GM12878 (cell line): ENCODE data around the gene GNA14. TPM values are rescaled to one million over a fixed set of nuclear protein-coding genes. Genes with fewer than 3 reads are reported as not detected.

Source experiments
- ATAC-seq: fragments of 200-7000 bp; cut with Tn5 transposase; 3 replicates; pipeline ENCODE4 v1.9.1; 2020; ENCODE audit warnings: mild to moderate bottlenecking, moderate library complexity
- BruUV-seq: library from RNA; stranded (reverse); fragments of 400-500 nt; replicated peaks from 2 replicates; lab custom pipeline; 2021; lab: Mats Ljungman, UMichigan
- CTCF ChIA-PET: fragments of 300-600 bp; sonication (Branson Sonifier 250); formaldehyde crosslinking; extraction: SDS; loops from one replicate; lab custom pipeline; 2021; ENCODE audit warnings: inconsistent platforms; lab: Yijun Ruan, JAX
- POLR2A ChIA-PET: fragments of 350-600 bp; formaldehyde crosslinking; extraction: SDS; loops from one replicate; lab custom pipeline; 2021; ENCODE audit warnings: inconsistent platforms; lab: Charles Lee
- RAD21 ChIA-PET: fragments of 300-600 bp; sonication (Branson Sonifier 250); formaldehyde crosslinking; loops from one replicate; lab custom pipeline; 2023; ENCODE audit warnings: antibody characterized with exemption; ENCODE audit not compliant: unreplicated experiment; lab: Charles Lee
- SMC1A ChIA-PET: fragments of 300-600 bp; sonication (Branson Sonifier 250); formaldehyde crosslinking; loops from one replicate; lab custom pipeline; 2023; ENCODE audit not compliant: unreplicated experiment, uncharacterized antibody; lab: Charles Lee
- DNase-seq: peaks from one replicate; pipeline ENCODE4 v3.0.0-alpha.2; 2011; ENCODE audit warnings: low read depth, low spot score
- FAIRE-seq: peaks from 3 replicates; lab custom pipeline; 2011; peaks lifted over from hg19 to GRCh38; lab: Jason Lieb, UNC
- H2AFZ ChIP-seq: 2 replicates; pipeline ENCODE4 v1.6.0; 2011; ENCODE audit warnings: low read depth, low read length, control low read depth; ENCODE audit not compliant: control insufficient read depth
- H3K27ac ChIP-seq: 2 replicates; pipeline ENCODE4 v1.5.1; 2011; ENCODE audit warnings: control low read depth; ENCODE audit not compliant: control insufficient read depth, insufficient read depth
- H3K27me3 ChIP-seq, 2 experiments: replicated peaks in 1 of 2; 2 replicates each; pipeline versions ENCODE4 v1.6.0 to v1.6.1; 2011; ENCODE audit warnings: low read length in 1 of 2; ENCODE audit not compliant: control insufficient read depth in 2 of 2, insufficient read depth in 2 of 2
- H3K36me3 ChIP-seq, 2 experiments: 2 replicates each; pipeline ENCODE4 v1.5.1; 2011; ENCODE audit warnings: low read length in 1 of 2; ENCODE audit not compliant: control insufficient read depth in 2 of 2, insufficient read depth in 2 of 2
- H3K4me1 ChIP-seq: 2 replicates; pipeline ENCODE4 v1.6.1; 2011; ENCODE audit warnings: mild to moderate bottlenecking, low read length, moderate library complexity, mixed read lengths; ENCODE audit not compliant: control insufficient read depth, insufficient read depth
- H3K4me2 ChIP-seq: 2 replicates; pipeline ENCODE4 v1.6.0; 2011; ENCODE audit warnings: control low read depth; ENCODE audit not compliant: control insufficient read depth, insufficient read depth
- H3K4me3 ChIP-seq: fragments of 200-600 bp; sonication (generic); 2 replicates; pipeline ENCODE4 v1.5.1; 2016
- H3K79me2 ChIP-seq: 2 replicates; pipeline ENCODE4 v1.6.0; 2011; ENCODE audit warnings: low read length; ENCODE audit not compliant: control insufficient read depth, insufficient read depth
- H3K9ac ChIP-seq: 2 replicates; pipeline ENCODE4 v1.8.0; 2011; ENCODE audit warnings: low read length, control low read depth, mixed read lengths; ENCODE audit not compliant: control insufficient read depth, insufficient read depth
- H3K9me3 ChIP-seq: replicated peaks from 3 replicates; pipeline ENCODE4 v1.5.1; 2011; ENCODE audit warnings: mild to moderate bottlenecking, low read length; ENCODE audit not compliant: control insufficient read depth, insufficient read depth
- H4K20me1 ChIP-seq: 2 replicates; pipeline ENCODE4 v1.6.0; 2011; ENCODE audit not compliant: control insufficient read depth, insufficient read depth
- EP300 ChIP-seq, 2 experiments: fragments of 150-350 bp in 1 of 2; IDR thresholded peaks; 2 replicates each; pipeline ENCODE4 v1.6.1; 2011 to 2012; ENCODE audit warnings: low read depth in 2 of 2, low read length in 2 of 2, borderline replicate concordance in 1 of 2, improper control_type of control experiment in 1 of 2, inconsistent platforms in 1 of 2; ENCODE audit not compliant: control insufficient read depth in 1 of 2
- FOXK2 ChIP-seq: fragments of 450-650 bp; IDR thresholded peaks from 2 replicates; pipeline ENCODE4 v1.6.1; 2017; ENCODE audit warnings: mild to moderate bottlenecking, moderate library complexity
- IKZF1 ChIP-seq: fragments of 450-650 bp; conservative IDR thresholded peaks from 2 replicates; pipeline ENCODE4 v1.6.1; 2017; ENCODE audit warnings: antibody characterized with exemption, mild to moderate bottlenecking
- MTA3 ChIP-seq: IDR thresholded peaks from 2 replicates; pipeline ENCODE4 v1.6.1; 2012; ENCODE audit warnings: low read length, inconsistent platforms, borderline replicate concordance
- PAX8 ChIP-seq: fragments of 450-650 bp; IDR thresholded peaks from 2 replicates; pipeline ENCODE4 v1.6.1; 2017; ENCODE audit warnings: mild to moderate bottlenecking, moderate library complexity
- RFX5 ChIP-seq: IDR thresholded peaks from 2 replicates; pipeline ENCODE4 v1.6.1; 2011; ENCODE audit warnings: low read depth, low read length, improper control_type of control experiment
- WGBS: methylation state at CpG from one replicate; pipeline ENCODE4 v1.1.6; 2016; ENCODE audit warnings: low lambda C conversion rate; ENCODE audit not compliant: insufficient replicate concordance, insufficient coverage; ENCODE audit errors: missing lambda C conversion rate; 5-methylcytosine and 5-hydroxymethylcytosine counted together
- in situ Hi-C: fragments of 300-500 bp; cut with MboI; formaldehyde crosslinking; loops from 9 replicates; pipeline ENCODE4 v1.14.3; 2018; ENCODE audit warnings: mixed read lengths
- intact Hi-C: fragments of 100-400 bp; cut with micrococcal nuclease; formaldehyde crosslinking; loops from one replicate; pipeline ENCODE4 v1.14.2; 2022; ENCODE audit not compliant: unreplicated experiment
- polyA plus RNA-seq, 11 experiments: library from polyadenylated mRNA; depleted of rRNA in 4 of 11; unstranded in 6 of 11; stranded (reverse) in 5 of 11; fragments of >200 nt; fragmentation: Nextera tagmentation in 4 of 11; fragmentation: Illumina TruSeq in 1 of 11; extraction: Ambion mirVana in 4 of 11; extraction: Trizol in 1 of 11; gene quantifications; 1 replicate in 1 of 11; 2 replicates in 10 of 11; pipeline versions ENCODE4 v1.2.1 to v1.2.3, GENCODE V29; 2011 to 2016; ENCODE audit warnings: inconsistent platforms in 2 of 11, missing spikeins in 2 of 11, low read depth in 1 of 11
- total RNA-seq, 4 experiments: library from RNA; depleted of rRNA in 3 of 4; stranded (reverse); fragments of >200 nt in 3 of 4; fragmentation: Illumina TruSeq in 1 of 4; extraction: Trizol in 1 of 4; gene quantifications; 2 replicates each; pipeline versions ENCODE4 v1.2.1 to v1.2.3, GENCODE V29; 2013 to 2021
- TF ChIP-seq, protein P1 (sequence below): fragments of 450-650 bp; IDR thresholded peaks from 2 replicates; pipeline ENCODE4 v1.6.1; 2016; ENCODE audit warnings: mild to moderate bottlenecking, moderate library complexity, borderline replicate concordance

Gene GNA14
- total and polyA plus RNA-seq, 10 of the 15 experiments (the other 5 are each of a cell fraction or from before 2014, with no cell fraction given): 0.17 TPM; not detected in 9

DNA sequence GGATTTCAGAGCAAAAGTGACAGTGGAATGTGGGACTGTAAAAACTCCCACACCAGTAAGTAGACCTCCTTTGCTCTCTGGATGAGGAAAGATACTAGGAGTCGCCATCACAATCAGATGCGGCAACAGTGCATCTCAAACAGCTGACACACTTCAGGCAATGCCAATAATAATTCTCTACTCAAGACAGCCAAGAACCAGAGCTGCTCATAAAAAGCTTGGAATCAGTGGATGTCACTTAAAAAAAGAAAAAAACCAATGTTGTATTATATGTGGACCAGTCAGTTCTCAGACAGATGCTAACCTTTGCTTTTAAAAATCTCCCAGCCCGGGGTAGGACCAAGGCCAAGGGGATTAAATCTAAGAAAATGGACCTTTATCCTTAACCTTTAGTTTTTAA is 185.0 kb downstream of the GNA14 start:
- FAIRE-seq (no peak), ATAC-seq (no peak), DNase-seq (no peak)
- ChIA-PET POLR2A (no interaction called here), CTCF (interaction anchor here (1.3 to 1.7 kb wide), 2 partner anchors 9 to 30 kb away, joined by 4 read pairs; no protein-coding TSS in a partner anchor), SMC1A (no interaction called here), RAD21 (no interaction called here)
- Histone ChIP-seq H3K36me3 (no peaks in the 10 kb centered on the region), H3K9me3 (no peaks in the 10 kb centered on the region), H3K27ac (no peak overlapping the region), H4K20me1 (no peaks in the 10 kb centered on the region), H3K4me2 (no peak overlapping the region), H3K9ac (no peak overlapping the region), H3K4me3 (no peak overlapping the region), H3K27me3 (no peaks in the 10 kb centered on the region; a peak in 1 of 4 replicates), H2AFZ (no peak overlapping the region), H3K4me1 (no peaks in the 10 kb centered on the region), H3K79me2 (no peaks in the 10 kb centered on the region)
- BruUV-seq: no TSS peak
- WGBS: 43% methylated on average over 3 of the region's 3 CpGs
- intact Hi-C loops (no loop called here), in situ Hi-C loops (no loop called here)
- TF ChIP-seq RFX5: no peak
- TF ChIP-seq, protein P1, sequence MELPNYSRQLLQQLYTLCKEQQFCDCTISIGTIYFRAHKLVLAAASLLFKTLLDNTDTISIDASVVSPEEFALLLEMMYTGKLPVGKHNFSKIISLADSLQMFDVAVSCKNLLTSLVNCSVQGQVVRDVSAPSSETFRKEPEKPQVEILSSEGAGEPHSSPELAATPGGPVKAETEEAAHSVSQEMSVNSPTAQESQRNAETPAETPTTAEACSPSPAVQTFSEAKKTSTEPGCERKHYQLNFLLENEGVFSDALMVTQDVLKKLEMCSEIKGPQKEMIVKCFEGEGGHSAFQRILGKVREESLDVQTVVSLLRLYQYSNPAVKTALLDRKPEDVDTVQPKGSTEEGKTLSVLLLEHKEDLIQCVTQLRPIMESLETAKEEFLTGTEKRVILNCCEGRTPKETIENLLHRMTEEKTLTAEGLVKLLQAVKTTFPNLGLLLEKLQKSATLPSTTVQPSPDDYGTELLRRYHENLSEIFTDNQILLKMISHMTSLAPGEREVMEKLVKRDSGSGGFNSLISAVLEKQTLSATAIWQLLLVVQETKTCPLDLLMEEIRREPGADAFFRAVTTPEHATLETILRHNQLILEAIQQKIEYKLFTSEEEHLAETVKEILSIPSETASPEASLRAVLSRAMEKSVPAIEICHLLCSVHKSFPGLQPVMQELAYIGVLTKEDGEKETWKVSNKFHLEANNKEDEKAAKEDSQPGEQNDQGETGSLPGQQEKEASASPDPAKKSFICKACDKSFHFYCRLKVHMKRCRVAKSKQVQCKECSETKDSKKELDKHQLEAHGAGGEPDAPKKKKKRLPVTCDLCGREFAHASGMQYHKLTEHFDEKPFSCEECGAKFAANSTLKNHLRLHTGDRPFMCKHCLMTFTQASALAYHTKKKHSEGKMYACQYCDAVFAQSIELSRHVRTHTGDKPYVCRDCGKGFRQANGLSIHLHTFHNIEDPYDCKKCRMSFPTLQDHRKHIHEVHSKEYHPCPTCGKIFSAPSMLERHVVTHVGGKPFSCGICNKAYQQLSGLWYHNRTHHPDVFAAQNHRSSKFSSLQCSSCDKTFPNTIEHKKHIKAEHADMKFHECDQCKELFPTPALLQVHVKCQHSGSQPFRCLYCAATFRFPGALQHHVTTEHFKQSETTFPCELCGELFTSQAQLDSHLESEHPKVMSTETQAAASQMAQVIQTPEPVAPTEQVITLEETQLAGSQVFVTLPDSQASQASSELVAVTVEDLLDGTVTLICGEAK: no peak

DNA sequence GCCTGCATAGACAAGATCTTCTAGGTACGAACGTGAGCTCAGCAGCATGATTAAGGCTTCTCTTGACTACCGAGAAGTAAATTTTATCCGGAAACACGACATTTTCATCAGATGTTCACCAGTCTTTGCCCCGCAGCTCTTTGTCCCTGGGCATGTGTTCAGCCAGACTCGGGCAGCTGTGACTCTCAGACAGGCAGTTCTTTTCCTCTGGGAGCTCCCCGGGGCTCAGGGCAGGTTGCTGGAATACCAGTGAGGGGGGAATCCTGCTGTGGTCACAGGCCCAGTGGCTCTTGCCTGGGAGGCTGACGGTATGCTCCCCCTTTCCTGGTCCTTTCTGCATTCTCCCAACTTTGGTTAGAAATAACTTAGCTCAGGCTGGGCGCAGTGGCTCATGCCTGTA is 186.1 kb downstream of the GNA14 start:
- 23% methylated on average over 10 of the region's 10 CpGs for WGBS
- ChIA-PET CTCF (interaction anchor here (1.2 kb wide), 1 partner anchor 290 kb away, joined by 3 read pairs; no protein-coding TSS in a partner anchor), RAD21 (no interaction called here), POLR2A (no interaction called here), SMC1A (interaction anchor here (1.1 kb wide), 1 partner anchor 14 kb away, joined by 3 read pairs; no protein-coding TSS in a partner anchor)
- Histone ChIP-seq H3K9ac (no peak overlapping the region), H2AFZ (no peak overlapping the region), H3K4me2 (no peak overlapping the region), H3K4me1 (no peaks in the 10 kb centered on the region), H3K4me3 (no peak overlapping the region), H3K27me3 (no peaks in the 10 kb centered on the region; a peak in 1 of 4 replicates), H3K9me3 (no peaks in the 10 kb centered on the region), H3K79me2 (no peaks in the 10 kb centered on the region), H4K20me1 (no peaks in the 10 kb centered on the region), H3K36me3 (no peaks in the 10 kb centered on the region), H3K27ac (no peak overlapping the region)
- ATAC-seq (no peak), FAIRE-seq (no peak), DNase-seq (no peak)
- BruUV-seq: no TSS peak
- in situ Hi-C loops: no loop called here
- intact Hi-C loops: no loop called here
- no peak for TF ChIP-seq FOXK2
- TF ChIP-seq MTA3: no peak
- TF ChIP-seq EP300 (IDR thresholded peaks at IDR 0.05; ENCODE audit: borderline replicate concordance in 1 of 2, control insufficient read depth in 1 of 2, low read depth in 2 of 2, low read length in 2 of 2): no peak
- TF ChIP-seq PAX8: no peak
- TF ChIP-seq IKZF1: no peak
